Neural progenitor cell (in vitro differentiated cells): ENCODE measurements around the gene PRKAA1. TPM values are rescaled to one million over a fixed set of nuclear protein-coding genes. Genes with fewer than 3 reads are reported as not detected.
"Not testable (repeated sequence)": the region's sequence is repeated elsewhere in the genome, so short reads cannot be mapped to it uniquely, and the experiment has no call there.

Experiments used
- DNase-seq: peaks from one replicate; pipeline ENCODE4 v3.0.0-alpha.2; 2016; ENCODE audit warnings: low spot score
- H2AFZ ChIP-seq: fragments of 200-600 bp; sonication (generic); replicated peaks from 2 replicates; pipeline ENCODE4 v1.6.1; 2016; ENCODE audit warnings: antibody characterized with exemption
- H3F3A ChIP-seq: fragments of 200-600 bp; sonication (generic); 2 replicates; pipeline ENCODE4 v1.6.1; 2016; ENCODE audit warnings: antibody characterized with exemption, low read depth
- H3K27ac ChIP-seq: fragments of 200-600 bp; sonication (generic); 2 replicates; pipeline ENCODE4 v1.5.1; 2016; ENCODE audit warnings: mild to moderate bottlenecking
- H3K27me3 ChIP-seq: fragments of 200-600 bp; sonication (generic); 2 replicates; pipeline ENCODE4 v1.6.1; 2016; ENCODE audit warnings: mild to moderate bottlenecking, moderate library complexity
- H3K36me3 ChIP-seq: fragments of 200-600 bp; sonication (generic); 2 replicates; pipeline ENCODE4 v1.5.1; 2016
- H3K4me1 ChIP-seq: fragments of 200-600 bp; sonication (generic); 2 replicates; pipeline ENCODE4 v1.6.1; 2016; ENCODE audit warnings: mixed run types
- H3K4me2 ChIP-seq: fragments of 200-600 bp; sonication (generic); 2 replicates; pipeline ENCODE4 v1.6.1; 2016
- H3K4me3 ChIP-seq: fragments of 200-600 bp; sonication (generic); 2 replicates; pipeline ENCODE4 v1.5.1; 2016
- H3K79me2 ChIP-seq: fragments of 200-600 bp; sonication (generic); 2 replicates; pipeline ENCODE4 v1.6.1; 2016; ENCODE audit warnings: low read depth
- H3K9ac ChIP-seq: fragments of 200-600 bp; sonication (generic); 2 replicates; pipeline ENCODE4 v1.6.1; 2016
- H3K9me3 ChIP-seq: fragments of 200-600 bp; sonication (generic); 2 replicates; pipeline ENCODE4 v1.5.1; 2016; ENCODE audit warnings: low read depth
- H4K20me1 ChIP-seq: fragments of 200-600 bp; sonication (generic); 2 replicates; pipeline ENCODE4 v1.6.1; 2016; ENCODE audit warnings: low read depth
- H3K27ac Mint-ChIP-seq: 3 replicates; pipeline ENCODE4 v1.8.0; 2021; ENCODE audit warnings: mixed read lengths
- H3K27me3 Mint-ChIP-seq: 2 replicates; pipeline ENCODE4 v1.8.0; 2022; ENCODE audit warnings: low read depth, mild to moderate bottlenecking, inconsistent platforms, moderate library complexity, mixed read lengths; ENCODE audit not compliant: insufficient read depth
- H3K36me3 Mint-ChIP-seq: 3 replicates; pipeline ENCODE4 v1.8.0; 2021; ENCODE audit warnings: mixed read lengths
- H3K4me1 Mint-ChIP-seq: 3 replicates; pipeline ENCODE4 v1.8.0; 2021; ENCODE audit warnings: mixed read lengths
- H3K4me3 Mint-ChIP-seq: 3 replicates; pipeline ENCODE4 v1.8.0; 2021; ENCODE audit warnings: mild to moderate bottlenecking, moderate library complexity, mixed read lengths
- H3K9me3 Mint-ChIP-seq: 3 replicates; pipeline ENCODE4 v1.8.0; 2020; ENCODE audit warnings: mixed read lengths
- EZH2 ChIP-seq: fragments of 200-600 bp; sonication (generic); IDR thresholded peaks from 2 replicates; pipeline ENCODE4 v1.6.1; 2017; ENCODE audit warnings: antibody characterized with exemption, mild to moderate bottlenecking, moderate library complexity
- EZH2phosphoT487 ChIP-seq: fragments of 200-600 bp; sonication (generic); IDR thresholded peaks from 2 replicates; pipeline ENCODE4 v1.6.1; 2017; ENCODE audit warnings: antibody characterized with exemption
- total RNA-seq: library from RNA; depleted of rRNA; stranded (reverse); fragments of >200 nt; gene quantifications from 2 replicates; pipeline ENCODE4 v1.2.3, GENCODE V29; 2015; ENCODE audit warnings: low replicate concordance
- TF ChIP-seq, protein P1 (sequence below): fragments of 200-600 bp; sonication (generic); IDR thresholded peaks from 2 replicates; pipeline ENCODE4 v1.5.1; 2017; ENCODE audit warnings: antibody characterized with exemption, mild to moderate bottlenecking

The PRKAA1 gene
- total RNA-seq, 1 donor from 2014 or later = 58.5 TPM

DNA sequence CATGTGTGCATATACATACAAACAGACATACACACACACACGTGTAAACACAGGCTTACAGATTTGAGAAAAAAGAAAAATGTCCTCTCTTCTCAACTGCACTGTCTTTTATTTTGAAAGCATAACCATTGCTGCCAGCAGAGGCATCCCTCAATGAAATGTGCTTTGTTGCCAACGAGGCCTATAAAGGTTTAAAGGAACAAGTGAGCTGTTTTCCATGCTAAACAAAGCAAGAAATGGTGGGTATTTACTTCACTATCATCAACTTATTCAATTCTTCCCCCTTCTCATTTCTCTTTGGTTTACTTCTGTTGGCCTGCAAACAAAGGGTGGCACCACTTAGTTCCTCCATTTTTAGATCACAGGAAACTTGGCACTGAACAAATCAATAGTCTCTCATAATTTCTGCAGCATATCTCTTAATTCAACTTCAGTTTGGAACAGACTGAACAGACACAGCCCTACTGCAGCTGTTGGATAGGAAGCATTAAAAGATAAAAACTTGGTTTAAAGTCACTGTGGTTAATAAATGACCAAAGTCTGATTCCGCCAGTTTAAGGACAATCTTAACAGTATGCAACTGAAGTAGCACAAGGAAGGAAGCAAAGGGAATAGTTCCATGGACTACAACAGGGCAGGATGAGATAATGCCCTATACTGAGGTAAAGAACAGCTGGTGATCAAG lies 64.2 kb downstream of the PRKAA1 start:
- Histone ChIP-seq H3K4me1 (no peaks in the 10 kb centered on the region), H3K9me3 (no peaks in the 10 kb centered on the region), H2AFZ (no peak overlapping the region), H3K4me3 (no peak overlapping the region), H3K27me3 (no peaks in the 10 kb centered on the region), H3F3A (no peaks in the 10 kb centered on the region), H3K36me3 (no peaks in the 10 kb centered on the region), H3K9ac (no peak overlapping the region), H3K4me2 (no peak overlapping the region), H4K20me1 (peaks cover 16% of the 10 kb centered on the region), H3K79me2 (peaks cover 6% of the 10 kb centered on the region), H3K27ac (no peak overlapping the region)
- Mint-ChIP-seq H3K27ac (no peak overlapping the region), H3K9me3 (peaks cover 4% of the 10 kb centered on the region), H3K4me3 (no peak overlapping the region), H3K36me3 (peaks cover 10% of the 10 kb centered on the region), H3K4me1 (no peaks in the 10 kb centered on the region), H3K27me3 (no peaks in the 10 kb centered on the region)
- no peak for TF ChIP-seq EZH2
- DNase-seq = no peak

DNA sequence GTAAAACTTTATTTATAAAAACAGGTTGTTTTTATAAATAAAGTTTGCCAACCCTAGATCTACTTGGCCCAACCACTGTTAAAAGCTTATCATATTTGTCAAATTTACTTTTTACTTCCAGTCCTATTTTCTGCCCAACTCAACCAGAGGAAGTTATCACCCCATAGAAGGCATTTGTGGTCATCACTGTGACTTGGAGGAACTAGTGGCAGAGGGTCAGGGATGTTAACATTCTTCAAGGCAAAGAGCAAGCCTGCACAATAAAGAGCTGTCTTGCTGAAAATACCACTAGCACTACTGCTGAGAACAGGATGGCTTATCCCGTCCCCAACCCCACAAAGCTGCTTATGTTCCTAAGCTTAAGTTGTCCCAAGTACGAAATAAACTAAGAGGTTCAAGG lies 64.7 kb downstream of the PRKAA1 start:
- H2AFZ ChIP-seq = no peak overlapping the region
- H4K20me1 ChIP-seq = peaks cover 16% of the 10 kb centered on the region
- H3K4me2 ChIP-seq = no peak overlapping the region
- H3F3A ChIP-seq = no peaks in the 10 kb centered on the region
- H3K36me3 ChIP-seq = no peaks in the 10 kb centered on the region
- Mint-ChIP-seq H3K4me1 (no peaks in the 10 kb centered on the region), H3K9me3 (peaks cover 4% of the 10 kb centered on the region), H3K27me3 (no peaks in the 10 kb centered on the region), H3K36me3 (peaks cover 8% of the 10 kb centered on the region), H3K27ac (no peak overlapping the region), H3K4me3 (no peak overlapping the region)
- TF ChIP-seq EZH2 (no peak), EZH2phosphoT487 (no peak)
- TF ChIP-seq, protein P1, sequence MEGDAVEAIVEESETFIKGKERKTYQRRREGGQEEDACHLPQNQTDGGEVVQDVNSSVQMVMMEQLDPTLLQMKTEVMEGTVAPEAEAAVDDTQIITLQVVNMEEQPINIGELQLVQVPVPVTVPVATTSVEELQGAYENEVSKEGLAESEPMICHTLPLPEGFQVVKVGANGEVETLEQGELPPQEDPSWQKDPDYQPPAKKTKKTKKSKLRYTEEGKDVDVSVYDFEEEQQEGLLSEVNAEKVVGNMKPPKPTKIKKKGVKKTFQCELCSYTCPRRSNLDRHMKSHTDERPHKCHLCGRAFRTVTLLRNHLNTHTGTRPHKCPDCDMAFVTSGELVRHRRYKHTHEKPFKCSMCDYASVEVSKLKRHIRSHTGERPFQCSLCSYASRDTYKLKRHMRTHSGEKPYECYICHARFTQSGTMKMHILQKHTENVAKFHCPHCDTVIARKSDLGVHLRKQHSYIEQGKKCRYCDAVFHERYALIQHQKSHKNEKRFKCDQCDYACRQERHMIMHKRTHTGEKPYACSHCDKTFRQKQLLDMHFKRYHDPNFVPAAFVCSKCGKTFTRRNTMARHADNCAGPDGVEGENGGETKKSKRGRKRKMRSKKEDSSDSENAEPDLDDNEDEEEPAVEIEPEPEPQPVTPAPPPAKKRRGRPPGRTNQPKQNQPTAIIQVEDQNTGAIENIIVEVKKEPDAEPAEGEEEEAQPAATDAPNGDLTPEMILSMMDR = no peak
- no peak overlapping the region for H3K4me3 ChIP-seq
- H3K4me1 ChIP-seq = no peaks in the 10 kb centered on the region
- no peak for DNase-seq
- H3K9me3 ChIP-seq = no peaks in the 10 kb centered on the region
- no peak overlapping the region for H3K9ac ChIP-seq
- no peak overlapping the region for H3K27ac ChIP-seq
- H3K79me2 ChIP-seq = peaks cover 6% of the 10 kb centered on the region
- no peaks in the 10 kb centered on the region for H3K27me3 ChIP-seq

DNA sequence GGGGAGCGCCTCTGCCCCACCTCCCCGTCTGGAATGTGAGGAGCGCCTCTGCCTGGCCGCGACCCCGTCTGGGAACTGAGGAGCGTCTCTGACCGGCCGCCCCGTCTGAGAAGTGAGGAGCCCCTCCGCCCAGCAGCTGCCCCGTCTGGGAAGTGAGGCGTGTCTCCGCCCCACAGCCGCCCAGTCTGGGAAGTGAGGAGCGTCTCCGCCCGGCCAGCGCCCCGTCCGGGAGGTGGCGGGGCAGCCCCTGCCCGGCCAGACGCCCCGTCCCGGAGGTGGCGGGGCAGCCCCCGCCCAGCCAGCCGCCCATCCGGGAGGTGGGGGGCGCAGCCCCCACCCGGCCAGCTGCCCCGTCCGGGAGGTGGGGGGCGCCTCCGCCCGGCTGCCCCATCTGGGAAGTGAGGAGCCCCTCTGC lies 75.7 kb downstream of the PRKAA1 start:
- H3K36me3 ChIP-seq, H3K27ac ChIP-seq, H3K4me3 ChIP-seq, H3K79me2 ChIP-seq, H3K9me3 ChIP-seq, H2AFZ ChIP-seq, H4K20me1 ChIP-seq, H3K4me1 ChIP-seq, H3K9ac ChIP-seq, H3K4me3 Mint-ChIP-seq, H3K4me2 ChIP-seq, H3K4me1 Mint-ChIP-seq, DNase-seq, H3K27me3 ChIP-seq, H3F3A ChIP-seq, H3K27ac Mint-ChIP-seq, H3K27me3 Mint-ChIP-seq: not testable (repeated sequence)
- Mint-ChIP-seq H3K36me3 (peaks cover 48% of the 10 kb centered on the region), H3K9me3 (peaks cover 26% of the 10 kb centered on the region)

DNA sequence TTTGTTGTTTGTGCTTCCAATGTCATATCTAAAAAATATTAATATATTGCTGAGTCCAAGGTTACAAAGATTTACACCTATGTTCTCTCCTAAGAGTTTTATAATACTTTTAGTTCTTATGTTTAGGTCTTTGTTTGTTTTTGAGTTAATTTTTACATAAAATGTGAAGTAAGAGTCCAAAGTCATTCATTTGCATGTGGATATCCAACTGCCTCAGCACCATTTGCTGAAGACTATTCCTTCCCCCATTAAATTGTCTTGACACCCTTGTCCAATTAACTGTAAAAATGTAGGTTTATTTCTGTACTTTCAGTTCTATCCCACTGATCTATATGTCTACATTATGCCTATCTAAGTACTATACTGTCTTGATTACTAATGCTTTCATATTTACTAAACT lies 78.1 kb downstream of the PRKAA1 start:
- H3K36me3 Mint-ChIP-seq = peaks cover 41% of the 10 kb centered on the region
- no peak overlapping the region for H3K27ac Mint-ChIP-seq
- Histone ChIP-seq H3K27ac (no peak overlapping the region), H3K4me2 (no peak overlapping the region), H4K20me1 (no peaks in the 10 kb centered on the region), H3K4me3 (no peak overlapping the region), H3K27me3 (no peaks in the 10 kb centered on the region), H3K36me3 (no peaks in the 10 kb centered on the region), H3K79me2 (no peaks in the 10 kb centered on the region), H2AFZ (no peak overlapping the region), H3K9me3 (peaks cover 6% of the 10 kb centered on the region), H3F3A (no peaks in the 10 kb centered on the region), H3K4me1 (no peaks in the 10 kb centered on the region), H3K9ac (no peak overlapping the region)
- TF ChIP-seq EZH2 (no peak), EZH2phosphoT487 (no peak)
- TF ChIP-seq, protein P1 = no peak
- peaks cover 2% of the 10 kb centered on the region for H3K27me3 Mint-ChIP-seq
- H3K4me1 Mint-ChIP-seq = no peaks in the 10 kb centered on the region
- DNase-seq = no peak
- H3K9me3 Mint-ChIP-seq = peaks cover 24% of the 10 kb centered on the region
- H3K4me3 Mint-ChIP-seq = no peak overlapping the region
